ENCODE results near the gene RASD1. TPM values are rescaled to one million over a fixed set of nuclear protein-coding genes. Genes with fewer than 3 reads are reported as not detected.

Gene RASD1
- total and polyA plus RNA-seq, 2 donors (not counting 1 experiment from before 2014, with no cell fraction given): 0.34 to 2.6 TPM

GRCh38 chr17:17518014-17518413, 21.8 kb upstream of the RASD1 start:
- Histone ChIP-seq H3K36me3 (ENCODE audit: control insufficient read depth, insufficient read depth, low read length) (no peaks in the 10 kb centered on the region), H3K4me2 (ENCODE audit: extremely low read depth, insufficient read depth, low read length) (no peak overlapping the region), H3K4me1 (ENCODE audit: control insufficient read depth, extremely low read depth, insufficient read depth, low read length) (no peaks in the 10 kb centered on the region), H3K79me2 (ENCODE audit: control insufficient read depth, insufficient read depth, low read length) (no peaks in the 10 kb centered on the region), H3K9ac (ENCODE audit: insufficient read depth, low read length) (no peak overlapping the region), H3K4me3 (replicated peaks in 1 of 4; ENCODE audit: control extremely low read depth in 1 of 4, insufficient read depth in 1 of 4, low read depth in 3 of 4, low read length in 4 of 4) (no peak overlapping the region), H3K27me3 (ENCODE audit: control insufficient read depth, insufficient read depth, low read length) (no peaks in the 10 kb centered on the region), H4K20me1 (ENCODE audit: control insufficient read depth, extremely low read depth, insufficient read depth, low read length) (no peaks in the 10 kb centered on the region), H2AFZ (ENCODE audit: low read length) (no peak overlapping the region), H3K9me3 (ENCODE audit: control insufficient read depth, insufficient read depth, low read depth, low read length) (no peaks in the 10 kb centered on the region), H3K27ac (ENCODE audit: insufficient read depth, low read length) (no peak overlapping the region)
- DNase-seq (ENCODE audit: low read depth in 2 of 2): no peak
- no peak for TF ChIP-seq CTCF (conservative IDR thresholded peaks at IDR 0.05 in 1 of 2, IDR thresholded peaks at IDR 0.05 in 1 of 2; ENCODE audit: low read depth in 1 of 2, low read length in 2 of 2)
- TF ChIP-seq EZH2 (IDR thresholded peaks at IDR 0.05; ENCODE audit: low read length, missing control alignments): no peak

- no peak overlapping the region for H3K9ac ChIP-seq (ENCODE audit: insufficient read depth, low read length)
- no peak for DNase-seq (ENCODE audit: low read depth in 2 of 2)
- TF ChIP-seq EZH2 (IDR thresholded peaks at IDR 0.05; ENCODE audit: low read length, missing control alignments) (no peak), CTCF (conservative IDR thresholded peaks at IDR 0.05 in 1 of 2, IDR thresholded peaks at IDR 0.05 in 1 of 2; ENCODE audit: low read depth in 1 of 2, low read length in 2 of 2) (no peak)
- H3K27ac ChIP-seq (ENCODE audit: insufficient read depth, low read length): no peak overlapping the region
- no peaks in the 10 kb centered on the region for H3K9me3 ChIP-seq (ENCODE audit: control insufficient read depth, insufficient read depth, low read depth, low read length)
- H3K4me3 ChIP-seq (replicated peaks in 1 of 4; ENCODE audit: control extremely low read depth in 1 of 4, insufficient read depth in 1 of 4, low read depth in 3 of 4, low read length in 4 of 4): no peak overlapping the region
- H3K4me2 ChIP-seq (ENCODE audit: extremely low read depth, insufficient read depth, low read length): no peak overlapping the region
- H3K36me3 ChIP-seq (ENCODE audit: control insufficient read depth, insufficient read depth, low read length): no peaks in the 10 kb centered on the region
- H3K4me1 ChIP-seq (ENCODE audit: control insufficient read depth, extremely low read depth, insufficient read depth, low read length): peaks cover 2% of the 10 kb centered on the region
- no peak overlapping the region for H2AFZ ChIP-seq (ENCODE audit: low read length)
- H3K27me3 ChIP-seq (ENCODE audit: control insufficient read depth, insufficient read depth, low read length): no peaks in the 10 kb centered on the region
- H3K79me2 ChIP-seq (ENCODE audit: control insufficient read depth, insufficient read depth, low read length): no peaks in the 10 kb centered on the region
- no peaks in the 10 kb centered on the region for H4K20me1 ChIP-seq (ENCODE audit: control insufficient read depth, extremely low read depth, insufficient read depth, low read length)
Measured at GRCh38 chr17:17516941-17517720, 20.9 kb upstream of the RASD1 start.

- Histone ChIP-seq H2AFZ (ENCODE audit: low read length) (no peak overlapping the region), H3K79me2 (ENCODE audit: control insufficient read depth, insufficient read depth, low read length) (no peaks in the 10 kb centered on the region), H3K9me3 (ENCODE audit: control insufficient read depth, insufficient read depth, low read depth, low read length) (no peaks in the 10 kb centered on the region), H3K27me3 (ENCODE audit: control insufficient read depth, insufficient read depth, low read length) (no peaks in the 10 kb centered on the region), H3K4me2 (ENCODE audit: extremely low read depth, insufficient read depth, low read length) (no peak overlapping the region), H3K9ac (ENCODE audit: insufficient read depth, low read length) (no peak overlapping the region), H3K4me1 (ENCODE audit: control insufficient read depth, extremely low read depth, insufficient read depth, low read length) (peaks cover 4% of the 10 kb centered on the region), H3K4me3 (replicated peaks in 1 of 4; ENCODE audit: control extremely low read depth in 1 of 4, insufficient read depth in 1 of 4, low read depth in 3 of 4, low read length in 4 of 4) (no peak overlapping the region), H3K36me3 (ENCODE audit: control insufficient read depth, insufficient read depth, low read length) (no peaks in the 10 kb centered on the region), H4K20me1 (ENCODE audit: control insufficient read depth, extremely low read depth, insufficient read depth, low read length) (no peaks in the 10 kb centered on the region), H3K27ac (ENCODE audit: insufficient read depth, low read length) (no peak overlapping the region)
- DNase-seq (ENCODE audit: low read depth in 2 of 2): peak in 1 of 2 donors; percentile 84
- TF ChIP-seq EZH2 (IDR thresholded peaks at IDR 0.05; ENCODE audit: low read length, missing control alignments) (no peak), CTCF (conservative IDR thresholded peaks at IDR 0.05 in 1 of 2, IDR thresholded peaks at IDR 0.05 in 1 of 2; ENCODE audit: low read depth in 1 of 2, low read length in 2 of 2) (no peak)
Measured at GRCh38 chr17:17515934-17516930, 20.0 kb upstream of the RASD1 start.
